ENCODE data around the gene TMEM109.

- TF ChIP-seq, protein P1, sequence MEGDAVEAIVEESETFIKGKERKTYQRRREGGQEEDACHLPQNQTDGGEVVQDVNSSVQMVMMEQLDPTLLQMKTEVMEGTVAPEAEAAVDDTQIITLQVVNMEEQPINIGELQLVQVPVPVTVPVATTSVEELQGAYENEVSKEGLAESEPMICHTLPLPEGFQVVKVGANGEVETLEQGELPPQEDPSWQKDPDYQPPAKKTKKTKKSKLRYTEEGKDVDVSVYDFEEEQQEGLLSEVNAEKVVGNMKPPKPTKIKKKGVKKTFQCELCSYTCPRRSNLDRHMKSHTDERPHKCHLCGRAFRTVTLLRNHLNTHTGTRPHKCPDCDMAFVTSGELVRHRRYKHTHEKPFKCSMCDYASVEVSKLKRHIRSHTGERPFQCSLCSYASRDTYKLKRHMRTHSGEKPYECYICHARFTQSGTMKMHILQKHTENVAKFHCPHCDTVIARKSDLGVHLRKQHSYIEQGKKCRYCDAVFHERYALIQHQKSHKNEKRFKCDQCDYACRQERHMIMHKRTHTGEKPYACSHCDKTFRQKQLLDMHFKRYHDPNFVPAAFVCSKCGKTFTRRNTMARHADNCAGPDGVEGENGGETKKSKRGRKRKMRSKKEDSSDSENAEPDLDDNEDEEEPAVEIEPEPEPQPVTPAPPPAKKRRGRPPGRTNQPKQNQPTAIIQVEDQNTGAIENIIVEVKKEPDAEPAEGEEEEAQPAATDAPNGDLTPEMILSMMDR (IDR thresholded peaks at IDR 0.05; ENCODE audit: insufficient read depth, low read depth, low read length), result no peak
- no peak for TF ChIP-seq EZH2 (IDR thresholded peaks at IDR 0.05; ENCODE audit: insufficient read depth, low read length)
Observed at GRCh38 chr11:60902625-60903024, 11.3 kb upstream of the TMEM109 start.

Measured in astrocyte (in vitro differentiated cells and primary cell).